HG02970 (cell line): ENCODE results near the gene ITPR1.

ENCODE experiments used
- ATAC-seq: cut with Tn5 transposase; IDR thresholded peaks from one replicate; pipeline ENCODE4 v1.9.1; 2021; ENCODE audit warnings: mild to moderate bottlenecking, moderate library complexity, moderate number of reproducible peaks; ENCODE audit not compliant: unreplicated experiment, low FRiP score

Gene ITPR1

DNA sequence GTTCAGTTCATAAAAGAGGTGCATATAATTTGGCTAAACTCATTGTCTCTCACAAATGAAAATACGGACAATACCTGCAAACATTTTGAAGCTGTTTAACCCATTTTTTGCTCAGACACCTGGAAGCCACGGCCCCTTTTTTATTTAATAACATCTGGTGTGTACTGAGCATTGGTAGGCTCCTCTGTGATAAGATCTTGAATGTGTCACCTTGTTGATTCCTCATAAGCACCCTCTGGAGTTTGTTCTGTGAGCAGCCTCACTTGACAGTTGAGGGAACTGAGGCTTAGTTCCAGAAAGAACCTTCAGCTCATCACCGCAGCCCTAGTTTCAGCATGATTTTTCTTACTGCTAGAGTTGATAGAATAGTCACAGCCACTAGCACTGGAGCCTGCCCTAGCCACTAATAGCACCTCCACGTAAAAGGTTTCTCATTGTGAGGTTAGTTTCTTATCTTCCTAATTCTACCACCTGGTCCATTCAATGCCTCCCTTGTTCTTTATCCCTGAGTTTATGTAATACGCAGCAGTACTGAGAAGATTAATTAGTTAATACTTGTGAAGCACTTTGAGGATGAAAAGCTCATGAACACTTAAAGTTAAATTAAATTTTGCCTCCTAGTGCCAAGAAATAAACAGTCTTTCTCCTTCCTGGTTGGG lies 71.9 kb downstream of the ITPR1 start:
- no peak for ATAC-seq

DNA sequence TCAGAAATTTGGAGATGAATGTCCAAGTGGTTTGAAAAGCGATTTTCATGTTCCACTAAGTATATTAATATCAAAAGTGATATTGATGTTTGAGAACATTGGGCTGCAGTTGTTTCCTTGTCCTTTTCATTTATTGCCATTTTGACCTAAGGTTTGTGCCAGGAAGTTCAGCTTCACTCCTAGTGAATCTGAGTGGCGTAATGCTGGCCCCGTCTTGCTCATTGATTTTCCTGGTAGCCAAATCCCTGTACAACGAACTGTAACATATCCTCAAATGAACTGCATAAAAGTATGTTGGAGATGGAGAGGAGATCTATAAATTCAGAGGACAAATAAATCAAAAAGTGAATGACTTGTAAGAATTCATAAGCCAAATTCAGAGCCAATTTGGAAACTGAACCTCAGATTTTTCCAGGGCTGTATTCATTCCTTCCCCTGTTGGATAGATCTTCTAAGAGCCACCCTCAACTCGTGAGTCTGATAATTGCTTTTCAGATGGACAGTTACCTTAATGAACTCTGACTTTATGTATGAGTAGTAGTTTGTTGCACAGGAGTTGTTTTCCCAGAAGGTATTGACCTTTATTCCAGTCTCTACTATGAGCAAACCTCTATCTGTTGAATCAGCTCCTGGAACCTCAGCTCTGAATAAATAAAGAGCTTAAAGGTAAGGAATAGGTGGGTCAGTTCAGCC lies 72.8 kb downstream of the ITPR1 start:
- no peak for ATAC-seq

- ATAC-seq: no peak
Observed at GRCh38 chr3:4568841-4569240, 75.7 kb downstream of the ITPR1 start.

GRCh38 chr3:4570840-4571621 lies 77.9 kb downstream of the ITPR1 start:
- ATAC-seq: no peak

- ATAC-seq: no peak
Observed at GRCh38 chr3:4571690-4572334, 78.7 kb downstream of the ITPR1 start.

- ATAC-seq: no peak
Observed at GRCh38 chr3:4573153-4573552, 80.0 kb downstream of the ITPR1 start.

DNA sequence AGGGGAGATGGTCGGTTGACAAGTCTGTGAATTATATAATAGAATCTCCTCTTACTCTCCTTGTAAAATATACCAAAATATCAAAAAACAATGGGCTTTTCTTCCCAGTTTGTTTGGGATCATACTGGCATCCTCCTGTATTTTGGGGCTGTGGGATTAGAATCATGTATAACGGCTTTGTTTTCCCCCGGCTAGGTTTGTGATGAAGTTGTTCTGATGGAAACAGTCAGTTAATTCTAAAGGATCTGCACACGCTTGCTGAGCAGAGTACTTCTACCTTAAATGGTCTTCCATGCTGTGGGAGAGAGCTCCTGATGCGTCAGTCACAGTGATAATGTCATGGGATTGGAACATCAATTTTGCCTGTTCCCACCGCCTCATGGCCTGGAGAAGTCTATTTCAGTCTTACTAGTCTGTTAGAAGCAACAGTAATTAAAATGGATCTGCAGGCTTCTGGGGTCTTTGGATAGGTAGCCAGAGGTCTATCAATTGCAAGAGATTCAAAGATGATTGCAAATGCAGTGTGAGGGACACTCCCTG lies 81.3 kb downstream of the ITPR1 start:
- ATAC-seq: no peak

- ATAC-seq: no peak
Observed at GRCh38 chr3:4575381-4575780, 82.2 kb downstream of the ITPR1 start.

DNA sequence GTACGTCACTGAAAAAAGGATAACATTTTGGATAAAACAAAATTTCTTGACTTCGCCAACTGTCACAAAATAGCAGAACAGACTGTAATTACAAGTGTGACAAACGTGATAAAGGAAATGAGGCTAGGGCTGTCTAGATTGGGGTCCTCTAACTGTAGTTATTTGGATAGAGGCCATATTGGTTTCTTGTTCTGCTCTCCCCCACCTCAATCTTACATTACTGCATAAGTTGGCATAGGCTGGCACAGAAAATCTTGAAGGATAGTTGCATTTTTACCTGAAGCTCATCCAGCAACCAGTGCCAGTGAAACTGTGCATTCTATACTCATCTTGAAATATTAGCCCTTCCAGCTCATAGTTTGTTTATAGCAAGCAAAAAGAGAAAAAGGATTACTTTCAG lies 84.6 kb downstream of the ITPR1 start:
- ATAC-seq: no peak

DNA sequence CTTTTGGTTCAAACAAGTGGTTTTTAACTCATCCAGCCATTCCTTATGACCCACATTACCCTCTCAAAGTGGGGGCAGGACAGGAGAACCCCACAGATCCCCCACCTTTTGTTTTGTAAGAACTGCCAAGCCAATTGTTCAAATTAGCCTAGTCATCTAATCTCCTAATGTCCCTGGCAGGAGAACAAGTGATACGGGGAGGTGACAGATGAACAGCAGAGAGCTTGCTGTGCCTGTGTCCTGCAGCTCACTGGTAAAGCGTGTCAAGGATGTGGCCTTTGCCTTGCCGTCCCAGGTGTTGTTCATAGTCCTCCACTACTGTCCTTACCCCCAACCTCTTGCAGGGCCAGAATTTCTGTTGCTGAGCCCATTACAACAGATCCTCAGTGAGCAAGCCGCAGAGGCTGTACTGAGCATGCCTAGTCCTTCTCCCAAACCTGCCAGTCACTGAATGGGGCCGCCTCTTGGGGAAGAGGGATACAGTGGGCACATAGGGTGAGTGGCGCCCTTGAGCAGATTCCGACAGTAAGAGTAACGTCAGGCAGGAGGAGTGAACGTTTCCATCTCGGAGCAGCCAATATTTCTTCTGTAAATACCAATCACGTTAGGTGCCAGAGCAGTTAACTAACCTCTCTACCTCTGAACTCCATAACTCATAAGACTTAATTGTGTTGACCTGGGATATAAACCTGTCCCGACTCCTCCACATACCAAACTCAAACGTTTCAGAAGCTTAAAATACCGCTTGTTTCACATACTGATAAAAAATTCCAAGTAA lies 87.4 kb downstream of the ITPR1 start:
- no peak for ATAC-seq

DNA sequence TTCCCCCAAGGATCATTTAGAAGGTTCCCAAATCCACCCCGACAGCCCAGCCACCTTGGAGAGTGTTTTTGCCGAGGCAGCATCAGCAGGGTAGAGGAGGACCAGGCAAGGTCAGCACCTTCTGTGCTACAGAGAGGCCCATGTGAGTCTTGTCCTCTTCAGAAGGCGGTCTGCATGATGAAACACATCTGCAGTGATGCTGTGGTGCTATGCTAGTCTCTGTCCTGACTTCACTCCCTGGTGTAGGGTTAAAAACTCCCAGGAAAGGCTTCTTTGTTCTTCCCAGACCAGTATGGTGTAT lies 87.9 kb downstream of the ITPR1 start:
- no peak for ATAC-seq

DNA sequence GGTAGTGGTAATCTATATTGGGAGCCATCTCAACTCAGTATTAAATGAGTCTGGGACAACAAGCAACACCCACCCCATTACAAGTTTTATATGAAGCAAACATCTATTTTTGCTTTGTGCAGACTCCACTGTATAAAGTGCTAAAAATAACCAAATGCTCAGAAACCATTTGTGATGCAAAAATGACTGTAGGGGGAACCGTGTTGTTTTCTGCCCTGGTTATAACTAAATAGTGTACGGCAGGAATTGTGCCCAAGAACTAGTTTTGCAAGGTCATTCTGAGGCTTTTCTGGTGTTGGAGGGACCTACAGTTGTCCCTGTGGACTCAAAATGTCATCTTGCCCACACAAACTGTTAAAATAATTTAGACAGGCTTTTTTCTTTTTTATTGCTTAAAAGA lies 88.3 kb downstream of the ITPR1 start:
- no peak for ATAC-seq

DNA sequence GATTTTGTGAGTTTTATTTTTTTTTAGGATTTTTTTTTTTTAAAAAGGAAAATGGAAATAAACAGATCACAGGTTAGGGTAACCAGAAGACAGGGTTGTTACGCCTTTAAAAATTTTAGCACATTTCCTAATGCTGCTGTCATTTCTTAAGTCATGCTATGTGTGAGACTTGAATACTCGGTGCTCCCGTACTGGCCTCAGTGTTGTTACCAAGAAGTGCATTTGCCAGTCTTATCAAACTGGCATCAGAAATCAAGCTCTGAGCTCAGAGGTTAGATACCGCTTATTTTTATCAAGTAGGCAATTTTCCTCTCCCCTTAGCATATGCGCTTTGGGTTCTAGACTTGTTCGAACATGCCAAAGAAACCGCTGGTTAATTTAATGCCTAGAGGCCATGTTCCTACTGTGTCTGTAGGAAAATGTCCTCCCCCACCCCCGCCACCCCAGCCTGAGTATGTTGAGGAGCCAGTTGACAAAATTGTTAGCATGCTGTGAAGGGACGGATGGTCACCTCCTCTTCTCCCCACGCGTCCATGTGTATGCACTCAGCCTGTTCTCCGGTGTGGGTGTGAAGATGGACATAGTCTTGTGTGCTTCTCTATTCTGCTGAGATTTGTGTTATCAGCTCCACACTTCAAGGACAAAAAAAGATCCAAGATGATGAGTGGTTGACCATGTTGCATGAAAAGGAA lies 88.9 kb downstream of the ITPR1 start:
- no peak for ATAC-seq

GRCh38 chr3:4582624-4583023 lies 89.5 kb downstream of the ITPR1 start:
- no peak for ATAC-seq

DNA sequence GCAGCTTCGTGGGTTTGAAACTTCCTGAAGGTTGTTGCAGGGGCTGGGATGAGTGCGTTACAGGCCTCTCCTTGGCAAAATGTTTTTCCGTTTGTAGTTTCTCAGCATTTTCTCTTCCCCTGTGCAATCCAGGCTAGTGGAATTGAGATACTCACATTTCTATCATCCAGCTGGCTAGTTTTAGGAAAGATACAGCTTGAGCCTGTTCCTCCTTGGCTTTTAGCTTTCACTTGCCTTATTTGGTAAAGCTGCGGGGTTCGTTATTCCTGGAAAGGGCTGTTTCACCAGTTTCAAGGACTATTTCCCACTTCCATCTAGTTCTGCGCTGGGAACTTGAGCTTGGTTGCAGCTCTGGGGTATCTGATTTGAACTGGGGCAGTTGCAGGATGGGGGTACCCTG lies 90.3 kb downstream of the ITPR1 start:
- no peak for ATAC-seq

- no peak for ATAC-seq
Observed at GRCh38 chr3:4584456-4585249, 91.5 kb downstream of the ITPR1 start.

GRCh38 chr3:4586381-4586780 lies 93.2 kb downstream of the ITPR1 start:
- no peak for ATAC-seq

DNA sequence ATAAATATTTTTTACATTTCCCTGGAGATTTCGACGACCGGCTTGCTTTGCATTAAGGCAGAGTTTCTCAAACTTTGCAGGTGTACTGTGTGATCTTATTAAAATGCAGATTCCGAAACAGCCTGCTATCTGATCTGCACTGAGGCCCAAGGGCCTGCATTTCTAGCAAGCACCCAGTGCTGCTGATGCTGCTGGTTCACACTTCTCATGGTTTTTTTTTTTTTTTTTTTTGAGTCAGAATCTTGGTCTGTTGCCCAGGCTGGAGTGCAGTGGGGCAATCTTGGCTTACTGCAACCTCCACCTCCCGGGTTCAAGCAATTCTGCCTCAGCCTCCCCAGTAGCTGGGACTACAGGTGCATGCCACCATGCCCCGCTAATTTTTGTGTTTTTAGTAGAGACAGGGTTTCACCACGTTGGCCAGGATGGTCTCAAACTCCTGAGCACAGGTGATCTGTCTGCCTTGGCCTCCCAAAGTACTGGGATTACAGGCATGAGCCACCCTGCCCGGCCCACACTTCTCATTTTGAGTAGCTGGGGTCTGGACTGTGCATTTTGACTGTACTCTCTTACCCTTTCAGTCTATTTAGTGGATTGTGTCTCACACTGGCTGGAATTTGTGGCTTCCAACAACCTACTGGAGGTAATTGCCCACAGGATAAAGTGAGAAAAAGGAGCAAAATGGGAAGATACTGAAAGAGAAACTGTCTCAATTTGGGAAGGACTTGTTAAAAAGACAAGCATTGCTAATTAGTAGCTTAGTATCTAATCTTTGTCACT lies 94.1 kb downstream of the ITPR1 start:
- no peak for ATAC-seq
